Measurements from ENCODE around the gene TFDP3.

DNA sequence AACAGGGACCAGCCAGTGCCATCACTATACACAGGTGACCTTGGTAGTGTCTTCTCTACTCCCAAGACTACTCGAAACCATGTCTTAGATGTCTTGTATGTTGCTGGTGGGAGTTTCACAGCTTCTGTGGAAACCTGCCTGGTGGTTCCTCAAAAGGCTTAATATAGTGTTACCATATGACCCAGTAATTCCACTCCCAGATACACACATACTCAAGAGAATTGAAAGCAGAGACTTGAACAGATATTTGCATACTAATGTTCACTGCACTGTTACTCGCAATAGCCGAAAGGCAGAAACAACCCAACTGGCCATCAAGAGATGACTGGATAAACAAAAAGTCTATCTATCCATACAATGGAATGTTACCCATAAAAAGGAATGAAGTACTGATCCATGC is 3.1 kb downstream of the TFDP3 start:
- TF ChIP-seq EP300 (IDR thresholded peaks at IDR 0.05) (no peak), POLR2A (IDR thresholded peaks at IDR 0.05) (no peak)

Measured in upper lobe of left lung (tissue), 4 donors.